Spinal cord (tissue), 10 donors: ENCODE measurements around the gene CEBPG. TPM values are rescaled to one million over a fixed set of nuclear protein-coding genes. Genes with fewer than 3 reads are reported as not detected.

ENCODE experiments used
- DNase-seq, 6 donors: peaks; one replicate each; pipeline versions ENCODE4 v3.0.0 to v3.0.0-alpha.2; 2013 to 2015; ENCODE audit warnings: low spot score in 6 of 6, low read depth in 4 of 6
- H3K27ac ChIP-seq: one replicate; pipeline ENCODE4 v1.5.1; 2013; ENCODE audit warnings: low read depth, low read length, control low read depth
- H3K27me3 ChIP-seq: one replicate; pipeline ENCODE4 v1.6.1; 2013; ENCODE audit warnings: low read length; ENCODE audit not compliant: control insufficient read depth, insufficient read depth
- H3K36me3 ChIP-seq: one replicate; pipeline ENCODE4 v1.6.1; 2013; ENCODE audit warnings: low read length; ENCODE audit not compliant: control insufficient read depth, insufficient read depth
- H3K4me1 ChIP-seq: one replicate; pipeline ENCODE4 v1.6.1; 2013; ENCODE audit warnings: low read length; ENCODE audit not compliant: control insufficient read depth, insufficient read depth
- H3K4me3 ChIP-seq: one replicate; pipeline ENCODE4 v1.5.1; 2013; ENCODE audit warnings: low read depth, low read length, control low read depth
- H3K9me3 ChIP-seq: one replicate; pipeline ENCODE4 v1.6.1; 2013; ENCODE audit warnings: low read length; ENCODE audit not compliant: control insufficient read depth, insufficient read depth
- WGBS: methylation state at CpG from one replicate; pipeline ENCODE4 v1.1.5; 2013; ENCODE audit warnings: missing lambda C conversion rate; ENCODE audit not compliant: insufficient coverage; 5-methylcytosine and 5-hydroxymethylcytosine counted together
- polyA plus RNA-seq, 2 donors: library from polyadenylated mRNA; unstranded; fragments of 120-200 nt; gene quantifications; one replicate each; pipeline ENCODE4 v1.2.1, GENCODE V29; 2013; ENCODE audit not compliant: insufficient read length in 2 of 2
- total RNA-seq, 2 donors: library from RNA; depleted of rRNA in 1 of 2; stranded (reverse); fragments of 120-200 nt in 1 of 2; fragments of >200 nt in 1 of 2; gene quantifications; one replicate each; pipeline versions ENCODE4 v1.2.3 to v1.2.4, GENCODE V29; 2013 to 2014
- donor health status: healthy.

Gene CEBPG
- total and polyA plus RNA-seq, 4 donors, result 19.2 to 36.3 (median 28.4) TPM

DNA sequence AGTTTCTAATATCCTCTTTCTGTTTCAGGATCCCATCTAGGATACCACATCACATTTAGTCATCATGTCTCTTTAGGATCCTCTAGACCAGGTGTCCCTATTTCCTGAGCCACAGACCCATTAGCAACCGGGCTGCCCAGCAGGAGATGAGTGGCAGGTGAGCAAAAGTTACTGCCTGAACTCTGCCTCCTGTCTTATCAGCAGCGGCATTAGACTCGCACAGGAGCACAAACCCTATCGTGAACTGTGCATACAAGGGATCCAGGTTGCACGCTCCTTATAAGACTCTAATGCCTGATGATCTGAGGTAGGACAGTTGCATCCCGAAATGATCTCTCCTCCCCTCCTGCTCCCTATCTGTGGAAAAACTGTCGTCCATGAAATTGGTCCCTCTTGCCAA, 7.8 kb upstream of the CEBPG start:
- H3K36me3 ChIP-seq, result no peaks in the 10 kb centered on the region
- no peaks in the 10 kb centered on the region for H3K4me1 ChIP-seq
- no peak for DNase-seq
- no peaks in the 10 kb centered on the region for H3K27me3 ChIP-seq
- WGBS, result 87% methylated on average over 5 of the region's 7 CpGs
- no peak overlapping the region for H3K27ac ChIP-seq
- no peak overlapping the region for H3K4me3 ChIP-seq
- no peaks in the 10 kb centered on the region for H3K9me3 ChIP-seq

DNA sequence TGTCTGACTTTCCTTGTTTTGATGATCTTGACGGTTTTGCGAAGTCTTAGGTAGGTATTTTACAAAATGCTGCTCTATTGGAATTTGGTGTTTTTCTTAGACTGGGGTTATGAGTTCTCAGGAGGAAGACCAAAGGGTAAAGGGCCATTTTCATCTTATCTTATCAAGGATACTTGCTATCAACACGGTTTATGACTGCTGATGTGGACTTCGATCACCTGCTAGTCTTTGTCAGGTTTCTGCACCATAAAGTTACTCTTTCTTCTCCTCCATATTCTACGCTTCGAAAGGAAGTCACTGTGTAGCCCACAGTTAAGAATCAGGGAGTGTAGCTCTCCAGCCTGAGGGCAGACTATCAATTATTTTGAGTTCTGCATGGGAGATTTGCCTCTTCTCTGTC, 7.4 kb upstream of the CEBPG start:
- 75% methylated on average over 2 of the region's 6 CpGs for WGBS
- Histone ChIP-seq H3K27me3 (no peaks in the 10 kb centered on the region), H3K4me3 (no peak overlapping the region), H3K9me3 (no peaks in the 10 kb centered on the region), H3K4me1 (no peaks in the 10 kb centered on the region), H3K27ac (no peak overlapping the region), H3K36me3 (no peaks in the 10 kb centered on the region)
- DNase-seq, result no peak

DNA sequence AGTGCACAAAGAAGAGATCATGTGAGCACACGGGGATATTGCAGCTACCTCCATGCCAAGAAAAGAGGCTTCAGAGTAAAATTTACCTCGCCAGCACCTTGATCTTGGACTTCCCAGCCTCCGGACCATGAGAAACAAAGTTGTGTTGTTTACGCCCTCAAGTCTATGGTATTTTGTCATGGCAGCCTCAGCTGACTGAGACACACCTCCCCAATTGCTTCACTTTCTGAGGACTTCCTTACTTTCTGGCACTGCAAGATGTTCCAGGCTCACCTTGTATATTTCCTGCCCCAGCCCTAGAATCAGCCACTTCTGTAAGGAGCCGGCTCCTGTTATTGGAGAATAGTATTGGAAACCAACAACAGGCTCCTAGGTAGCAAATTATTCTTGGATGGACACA, 6.6 kb upstream of the CEBPG start:
- Histone ChIP-seq H3K9me3 (no peaks in the 10 kb centered on the region), H3K4me3 (no peak overlapping the region), H3K36me3 (no peaks in the 10 kb centered on the region), H3K27ac (no peak overlapping the region), H3K4me1 (no peaks in the 10 kb centered on the region), H3K27me3 (no peaks in the 10 kb centered on the region)
- DNase-seq, result no peak
- WGBS, result 80% methylated on average over 1 of the region's 5 CpGs

DNA sequence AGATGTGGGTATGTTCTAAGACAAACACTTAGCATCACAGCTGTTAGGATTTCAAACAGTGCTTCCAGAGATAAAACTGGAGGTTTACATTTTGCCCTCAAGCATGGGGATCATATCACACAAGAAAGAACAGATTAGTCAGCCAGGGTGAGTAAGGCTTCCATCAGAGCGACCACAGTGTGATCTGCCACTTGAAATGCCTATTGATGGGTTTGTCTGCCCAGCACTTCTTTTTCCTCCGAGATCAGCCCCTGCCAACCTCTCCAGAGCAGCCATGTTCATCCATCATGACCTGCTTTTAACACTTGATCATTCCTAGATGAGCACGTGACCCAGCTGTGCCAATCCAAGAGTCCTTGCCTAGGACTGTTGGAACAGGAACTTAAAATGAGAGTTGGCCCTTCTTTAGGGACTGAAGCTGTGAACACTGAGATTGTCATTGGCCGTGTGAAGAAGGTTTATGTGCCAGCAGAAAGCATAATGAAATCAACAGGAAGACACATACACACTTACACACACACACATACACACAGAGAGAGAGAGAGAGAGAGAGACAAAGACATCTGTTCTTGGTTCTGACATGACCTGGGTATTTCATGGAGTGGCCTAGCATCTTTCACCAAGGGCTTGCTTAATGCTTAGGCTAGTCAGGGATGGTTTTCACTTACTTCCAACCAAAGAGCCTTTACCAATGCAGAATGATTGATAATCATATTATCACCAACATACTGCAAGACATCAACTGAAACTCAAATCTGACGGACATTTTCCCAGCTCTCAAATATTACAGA, 5.2 kb upstream of the CEBPG start:
- Histone ChIP-seq H3K36me3 (no peaks in the 10 kb centered on the region), H3K27ac (no peak overlapping the region), H3K27me3 (no peaks in the 10 kb centered on the region), H3K9me3 (no peaks in the 10 kb centered on the region), H3K4me1 (peaks cover 4% of the 10 kb centered on the region), H3K4me3 (no peak overlapping the region)
- WGBS, result 70% methylated on average over 3 of the region's 5 CpGs
- DNase-seq, result no peak

DNA sequence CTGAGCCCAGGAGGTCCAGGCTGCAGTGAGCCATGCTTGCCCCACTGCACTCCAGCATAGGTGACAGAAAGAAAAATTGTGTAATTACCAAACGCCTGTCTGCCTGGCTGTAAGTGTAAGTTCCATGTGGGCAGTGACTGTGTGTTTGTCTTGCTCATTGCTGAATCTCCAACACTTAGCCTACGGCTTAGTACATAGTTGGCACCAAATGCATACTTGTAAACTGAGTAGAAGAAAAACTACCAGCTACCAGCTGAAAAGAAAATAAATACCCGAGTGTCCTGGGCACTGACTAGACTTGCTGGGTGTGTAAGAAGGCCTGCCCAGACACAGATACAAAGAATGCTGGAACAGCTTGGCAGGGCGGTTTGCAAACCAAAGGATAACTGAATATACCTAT, 2.7 kb upstream of the CEBPG start:
- peaks cover 8% of the 10 kb centered on the region for H3K4me1 ChIP-seq
- H3K27ac ChIP-seq, result no peak overlapping the region
- 83% methylated on average over 1 of the region's 4 CpGs for WGBS
- no peaks in the 10 kb centered on the region for H3K27me3 ChIP-seq
- H3K4me3 ChIP-seq, result no peak overlapping the region
- H3K36me3 ChIP-seq, result no peaks in the 10 kb centered on the region
- H3K9me3 ChIP-seq, result no peaks in the 10 kb centered on the region
- no peak for DNase-seq

DNA sequence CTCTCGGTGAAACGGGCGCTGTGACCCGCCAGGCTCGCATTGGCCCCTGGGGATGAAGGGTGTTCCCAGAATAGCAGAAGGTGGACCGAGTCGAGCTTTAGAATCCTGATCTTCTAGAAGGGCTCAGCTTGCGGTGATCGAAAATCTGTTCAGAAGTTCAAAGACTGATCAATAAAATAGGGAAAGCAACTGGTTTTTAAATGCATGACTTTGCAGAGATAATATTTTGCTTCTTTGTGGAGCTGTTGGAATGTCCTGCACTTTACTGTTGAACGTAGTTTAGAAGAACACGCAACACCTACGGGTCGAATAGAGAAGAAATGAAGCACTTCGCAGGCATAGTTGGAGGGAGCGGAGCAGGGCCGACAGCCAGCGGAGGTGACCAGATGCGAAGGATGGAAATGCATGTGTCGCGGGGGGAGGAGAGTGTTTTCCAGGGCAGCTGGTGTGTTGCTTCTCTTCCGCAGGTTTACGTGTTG, 766 bp downstream of the CEBPG start:
- Histone ChIP-seq H3K9me3 (no peaks in the 10 kb centered on the region), H3K4me3 (peak overlapping the region; percentile 56), H3K4me1 (peaks cover 17% of the 10 kb centered on the region), H3K27ac (no peak overlapping the region), H3K36me3 (no peaks in the 10 kb centered on the region), H3K27me3 (no peaks in the 10 kb centered on the region)
- under 1% methylated on average over 22 of the region's 22 CpGs for WGBS
- peak in 1 of 6 donors; percentile 67 for DNase-seq

DNA sequence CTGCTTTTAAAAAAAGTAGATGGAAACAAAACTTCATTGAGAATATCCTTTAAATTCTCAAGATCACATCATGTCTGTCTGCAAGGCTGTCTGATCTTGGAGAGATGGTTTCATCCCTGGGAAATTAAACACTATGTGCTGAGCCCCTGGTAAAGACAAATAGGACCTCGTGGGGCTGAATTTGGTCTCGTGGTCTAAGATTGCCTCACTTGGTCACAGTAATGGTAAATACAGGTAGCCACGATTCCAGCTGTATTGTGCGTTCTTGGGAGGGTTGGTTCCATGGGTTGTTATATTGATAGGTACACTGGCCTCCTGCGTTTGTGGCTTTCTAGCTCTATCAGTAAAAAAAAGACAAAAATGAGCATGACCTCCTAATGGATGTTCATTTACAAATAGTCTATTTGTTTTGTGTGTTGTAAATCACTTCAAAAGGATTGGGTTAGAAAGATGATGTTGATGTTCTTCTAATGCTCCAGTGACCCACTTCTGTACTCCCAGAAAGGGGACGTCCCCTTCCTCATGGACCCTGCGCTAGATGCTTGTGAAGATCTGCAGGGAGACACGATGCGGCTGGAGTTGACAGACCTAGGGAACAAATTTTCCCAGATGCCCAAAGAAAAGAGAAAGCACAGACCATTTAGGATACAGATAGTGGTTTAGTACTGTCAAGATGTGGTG, 1.8 kb downstream of the CEBPG start:
- Histone ChIP-seq H3K4me3 (peak overlapping the region; percentile 56), H3K4me1 (peaks cover 17% of the 10 kb centered on the region), H3K36me3 (no peaks in the 10 kb centered on the region), H3K27ac (no peak overlapping the region), H3K27me3 (no peaks in the 10 kb centered on the region), H3K9me3 (no peaks in the 10 kb centered on the region)
- DNase-seq, result no peak
- WGBS, result 88% methylated on average over 4 of the region's 9 CpGs

DNA sequence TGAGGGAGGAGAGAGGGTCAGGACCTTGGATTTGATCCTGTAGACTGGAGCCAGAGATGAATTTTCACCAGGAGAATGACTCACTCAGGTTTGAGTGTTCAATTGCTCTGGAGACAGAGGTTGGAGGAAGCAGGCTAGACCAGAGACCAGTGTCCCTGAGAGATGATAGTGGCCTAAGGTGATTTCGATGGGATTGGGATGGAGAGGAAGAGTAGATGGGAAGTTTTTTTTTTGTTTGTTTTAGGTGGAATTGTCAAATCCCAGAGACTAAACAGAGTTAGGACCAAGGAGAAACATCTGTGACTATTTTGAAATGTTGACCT, 2.3 kb downstream of the CEBPG start:
- WGBS, result 100% methylated on average over 1 of the region's 1 CpG
- H3K4me3 ChIP-seq, result no peak overlapping the region
- H3K9me3 ChIP-seq, result no peaks in the 10 kb centered on the region
- H3K36me3 ChIP-seq, result no peaks in the 10 kb centered on the region
- DNase-seq, result no peak
- peaks cover 17% of the 10 kb centered on the region for H3K4me1 ChIP-seq
- H3K27ac ChIP-seq, result no peak overlapping the region
- H3K27me3 ChIP-seq, result no peaks in the 10 kb centered on the region

DNA sequence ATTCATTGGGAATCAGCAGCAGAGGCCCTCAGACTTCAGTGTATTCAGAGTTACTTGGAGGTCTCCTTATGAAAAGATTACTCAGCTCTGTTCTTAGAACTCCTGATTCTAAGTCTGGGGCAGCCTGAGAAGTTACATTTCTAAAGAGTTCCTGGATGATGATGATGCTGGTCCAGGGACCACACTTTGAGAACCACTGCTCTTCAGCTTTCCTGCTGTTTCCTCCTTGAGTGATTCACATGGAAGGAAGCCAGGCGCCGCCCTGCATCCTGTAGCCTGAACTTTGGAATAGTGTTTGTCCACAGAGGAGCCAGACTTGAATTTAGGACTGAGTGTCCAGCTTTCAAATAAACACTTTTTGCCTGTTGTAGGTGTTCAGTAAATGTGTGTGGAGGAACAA, 2.9 kb downstream of the CEBPG start:
- Histone ChIP-seq H3K27me3 (no peaks in the 10 kb centered on the region), H3K27ac (no peak overlapping the region)

More for the DNA sequence above, 2.9 kb downstream of the CEBPG start:
- WGBS, result no CpG with 5 or more reads among the region's 2 CpGs
- no peaks in the 10 kb centered on the region for H3K36me3 ChIP-seq
- no peaks in the 10 kb centered on the region for H3K9me3 ChIP-seq
- no peak for DNase-seq
- no peak overlapping the region for H3K4me3 ChIP-seq
- H3K4me1 ChIP-seq, result peaks cover 17% of the 10 kb centered on the region
